SKM-1 (cell line): ENCODE measurements around the gene FOXL3.

Experiments
- DNase-seq: peaks from one replicate; lab custom pipeline; 2025; ENCODE audit not compliant: unreplicated experiment; lab: John Stamatoyannopoulos, UW

Gene FOXL3

GRCh38 chr7:300546-301290 lies 10.7 kb downstream of the FOXL3 start:
- DNase-seq: no peak

GRCh38 chr7:301291-302053 lies 11.5 kb downstream of the FOXL3 start:
- no peak for DNase-seq

GRCh38 chr7:302054-302992 lies 12.4 kb downstream of the FOXL3 start:
- no peak for DNase-seq

DNA sequence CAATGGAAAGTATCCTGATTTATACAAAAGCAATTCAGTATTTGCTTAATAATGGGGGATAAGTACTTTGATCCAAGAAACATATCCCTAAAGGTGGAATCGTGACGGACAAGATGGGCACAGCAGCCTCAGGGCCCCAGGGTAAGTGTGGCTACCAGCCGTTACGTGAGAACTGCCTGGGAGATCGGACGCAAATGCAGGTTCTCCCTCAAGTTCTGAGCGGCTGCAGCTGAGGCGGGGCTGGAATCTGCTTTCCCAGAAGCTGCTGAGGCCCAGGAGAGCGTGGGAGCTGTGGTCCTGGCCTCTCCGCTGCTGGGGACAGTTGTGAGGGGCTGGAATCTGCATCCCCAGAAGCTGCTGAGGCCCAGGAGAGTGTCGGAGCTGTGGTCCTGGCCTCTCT lies 13.5 kb downstream of the FOXL3 start:
- DNase-seq: no peak

DNA sequence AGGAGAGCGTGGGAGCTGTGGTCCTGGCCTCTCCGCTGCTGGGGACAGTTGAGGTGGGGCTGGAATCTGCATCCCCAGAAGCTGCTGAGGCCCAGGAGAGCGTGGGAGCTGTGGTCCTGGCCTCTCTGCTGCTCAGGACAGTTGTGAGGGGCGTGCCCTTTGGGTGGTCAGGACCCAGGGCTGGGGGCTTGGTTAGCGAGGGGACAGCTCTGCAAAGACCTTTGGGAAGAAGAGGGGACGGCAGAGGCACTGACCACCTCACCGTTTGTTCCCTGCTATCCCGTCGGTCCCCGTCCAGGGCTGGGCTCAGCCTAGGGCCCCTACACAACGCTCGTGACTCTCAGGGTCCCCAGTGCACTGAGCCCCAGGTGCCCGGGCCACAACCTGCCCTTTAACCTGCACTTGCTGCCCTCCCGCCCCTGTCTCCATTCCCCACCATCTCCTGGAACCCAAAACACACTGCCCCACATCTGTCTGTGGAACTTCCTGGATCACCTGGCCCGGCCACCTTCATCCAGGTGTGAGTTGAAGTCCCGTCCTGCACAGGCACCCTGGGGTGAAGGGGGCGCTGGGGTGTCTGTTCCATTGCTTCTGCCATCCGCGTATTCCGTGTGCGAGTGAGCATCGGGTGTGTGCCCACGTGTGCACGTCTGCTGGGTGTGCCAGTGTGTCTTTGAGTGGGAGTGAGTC lies 14.1 kb downstream of the FOXL3 start:
- no peak for DNase-seq

DNA sequence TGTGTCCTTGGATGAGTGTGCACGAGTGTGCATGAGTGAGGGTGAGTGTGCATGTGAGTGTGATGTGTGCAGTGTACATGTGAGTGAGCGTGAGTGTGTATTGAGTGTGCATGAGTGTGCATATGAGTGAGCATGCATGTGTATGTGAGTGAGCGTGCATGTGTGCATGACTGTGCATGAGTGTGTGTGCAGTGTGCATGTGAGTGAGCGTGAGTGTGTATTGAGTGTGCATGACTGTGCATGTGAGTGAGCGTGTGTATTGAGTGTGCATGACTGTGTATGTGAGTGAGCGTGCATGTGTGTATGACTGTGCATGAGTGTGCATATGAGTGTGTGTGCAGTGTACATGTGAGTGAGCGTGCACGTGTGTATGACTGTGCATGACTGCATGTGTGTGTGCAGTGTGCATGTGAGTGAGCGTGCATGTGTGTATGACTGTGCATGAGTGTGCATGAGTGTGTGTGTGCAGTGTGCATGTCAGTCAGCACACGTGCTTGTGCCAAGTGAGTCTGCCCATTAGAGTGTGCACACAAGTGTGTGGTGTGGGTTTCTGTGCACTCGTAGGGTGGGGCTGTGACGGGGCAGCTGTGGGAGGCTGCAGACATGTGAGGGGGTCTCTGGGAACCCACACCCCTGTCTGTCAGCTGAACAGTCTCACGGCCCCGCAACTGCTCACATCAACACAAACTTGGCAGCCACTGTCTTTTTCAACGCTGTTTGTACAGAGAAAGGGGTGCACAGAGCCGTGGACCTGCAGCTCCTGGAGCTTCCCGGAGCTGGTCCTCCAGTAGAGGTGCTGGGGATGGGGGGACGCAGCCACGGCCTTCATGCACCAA lies 14.8 kb downstream of the FOXL3 start:
- DNase-seq: no peak

- no peak for DNase-seq
Observed at GRCh38 chr7:305410-306151, 15.6 kb downstream of the FOXL3 start.

- no peak for DNase-seq
Observed at GRCh38 chr7:307970-308369, 18.0 kb downstream of the FOXL3 start.

DNA sequence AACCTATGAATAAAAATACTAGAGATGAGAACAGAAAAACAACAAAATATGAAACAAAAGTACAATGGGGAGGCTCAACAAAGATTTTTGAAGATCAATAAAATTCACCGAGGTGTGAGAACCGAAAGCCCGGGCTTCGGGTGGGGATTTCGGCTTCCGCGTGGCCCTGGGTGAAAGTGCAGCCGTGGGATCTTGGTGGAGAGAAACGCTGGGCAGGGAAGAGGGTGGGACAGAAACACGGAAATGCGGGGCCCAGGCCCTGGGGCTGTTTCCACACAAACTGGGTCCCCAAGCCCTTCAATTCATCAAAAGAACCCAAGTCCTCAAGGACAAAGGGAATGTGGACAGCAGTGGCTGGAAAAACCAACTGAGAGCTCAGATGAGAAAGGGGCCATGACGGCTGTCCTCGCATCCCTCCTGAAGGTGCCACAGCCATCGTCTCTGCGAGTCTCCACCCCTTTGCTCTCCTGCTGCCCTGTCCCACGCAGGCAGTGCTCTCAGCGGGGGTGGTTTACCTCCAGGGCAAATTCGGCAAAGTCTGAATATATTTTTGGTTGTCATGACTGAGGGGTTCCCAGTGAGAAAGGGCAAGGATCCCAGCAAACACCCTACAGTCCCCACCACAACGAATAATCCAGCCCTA lies 19.7 kb downstream of the FOXL3 start:
- DNase-seq: no peak

GRCh38 chr7:311131-311680 lies 21.2 kb downstream of the FOXL3 start:
- no peak for DNase-seq

- no peak for DNase-seq
Observed at GRCh38 chr7:311796-312195, 21.8 kb downstream of the FOXL3 start.

DNA sequence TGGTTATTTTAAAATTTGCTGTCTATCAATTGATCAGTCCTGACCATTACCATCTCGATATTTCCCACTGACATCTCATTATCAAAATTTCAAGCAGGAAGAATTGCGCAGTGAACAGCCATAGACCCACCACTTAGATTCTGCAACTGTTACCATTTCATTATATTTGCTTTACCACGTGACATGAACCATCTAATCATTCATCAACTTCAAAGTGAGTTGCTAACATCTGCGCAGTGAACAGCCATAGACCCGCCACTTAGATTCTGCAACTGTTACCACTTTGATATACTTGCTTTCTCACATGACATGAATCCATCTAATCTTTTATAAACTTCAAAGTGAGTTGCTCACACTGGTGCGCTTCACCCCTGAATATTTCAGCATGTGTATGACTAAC lies 22.5 kb downstream of the FOXL3 start:
- no peak for DNase-seq

DNA sequence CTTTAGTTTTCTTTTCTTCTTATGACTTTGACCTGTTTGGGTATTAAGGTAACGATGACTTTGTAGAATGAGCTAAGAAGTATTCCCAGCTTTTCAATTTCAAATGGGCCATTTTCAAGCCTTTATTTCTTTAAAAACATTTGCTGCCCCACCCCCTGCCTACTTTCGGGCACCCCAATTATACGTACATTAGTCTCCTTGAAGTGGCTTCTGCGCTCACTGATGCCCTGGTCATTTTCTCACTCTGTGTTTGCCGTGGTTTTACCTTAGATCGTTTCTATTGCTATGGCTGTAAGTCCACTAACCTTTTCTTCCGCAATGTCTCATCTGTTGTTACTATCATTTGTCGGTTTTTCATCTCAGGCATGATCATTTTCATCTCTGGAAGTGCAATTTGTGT lies 24.9 kb downstream of the FOXL3 start:
- no peak for DNase-seq

DNA sequence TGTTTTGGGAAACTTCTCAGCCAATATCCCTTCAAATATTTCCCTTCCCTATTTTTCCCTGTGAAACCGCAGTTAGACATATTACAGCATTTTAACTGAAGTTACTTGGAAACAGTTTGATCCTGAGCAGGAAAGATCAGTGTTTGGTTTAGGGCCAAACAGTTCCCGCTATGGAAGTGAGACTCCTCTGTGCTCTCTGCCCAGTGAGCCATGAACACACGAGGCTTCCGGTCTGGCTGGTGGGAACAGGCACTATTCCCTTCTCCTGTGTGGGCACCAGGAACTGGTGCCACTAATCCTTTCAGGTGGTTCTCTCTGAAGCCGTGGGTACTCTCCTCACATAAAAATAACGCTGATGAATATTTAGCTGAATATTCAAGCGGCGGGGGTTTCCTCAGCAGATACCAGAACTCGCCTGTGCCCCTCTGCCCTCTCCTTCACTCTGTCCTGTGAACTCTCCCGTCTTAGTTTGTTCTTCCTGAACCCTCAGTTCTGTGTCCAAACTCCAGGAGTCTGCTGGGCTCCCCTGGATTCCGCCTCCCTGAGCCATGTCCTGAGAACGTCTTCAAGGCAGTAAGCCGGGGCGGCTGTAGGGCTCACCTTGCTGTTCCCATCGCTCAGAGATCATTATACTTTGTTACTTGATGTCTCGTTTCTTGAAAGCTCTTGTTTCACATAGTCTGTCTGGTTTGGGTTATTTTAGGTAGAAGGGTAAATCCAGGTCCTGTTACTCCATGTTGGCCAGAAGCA lies 25.7 kb downstream of the FOXL3 start:
- DNase-seq: no peak

GRCh38 chr7:317643-318405 lies 27.9 kb downstream of the FOXL3 start:
- no peak for DNase-seq

GRCh38 chr7:318476-318875 lies 28.5 kb downstream of the FOXL3 start:
- no peak for DNase-seq
